HG02852 (cell line): ENCODE data around the gene TMEM207.
"Not testable (repeated sequence)": the region's sequence is repeated elsewhere in the genome, so short reads cannot be mapped to it uniquely, and the experiment has no call there.

Experiments used
- ATAC-seq: cut with Tn5 transposase; IDR thresholded peaks from one replicate; pipeline ENCODE4 v1.9.1; 2021; ENCODE audit warnings: mild to moderate bottlenecking, moderate library complexity; ENCODE audit not compliant: unreplicated experiment

Gene TMEM207

GRCh38 chr3:190449801-190450200 is at the start of gene TMEM207:
TSS of gene TMEM207 (minus strand) at chr3:190449901. CDS start at chr3:190449809, 92 bp downstream.
- no peak for ATAC-seq

GRCh38 chr3:190499122-190499521 is 49.4 kb upstream of the TMEM207 start:
- no peak for ATAC-seq

- ATAC-seq, result no peak
Observed at GRCh38 chr3:190498293-190498692, 48.6 kb upstream of the TMEM207 start.

- ATAC-seq, result no peak
Observed at GRCh38 chr3:190497811-190498210, 48.1 kb upstream of the TMEM207 start.

GRCh38 chr3:190496859-190497258 is 47.2 kb upstream of the TMEM207 start:
- ATAC-seq, result no peak

GRCh38 chr3:190495796-190496195 is 46.1 kb upstream of the TMEM207 start:
- no peak for ATAC-seq

- ATAC-seq, result no peak
Observed at GRCh38 chr3:190495354-190495753, 45.7 kb upstream of the TMEM207 start.

- no peak for ATAC-seq
Observed at GRCh38 chr3:190494907-190495306, 45.2 kb upstream of the TMEM207 start.

- ATAC-seq, result no peak
Observed at GRCh38 chr3:190492966-190493365, 43.3 kb upstream of the TMEM207 start.

GRCh38 chr3:190492129-190492528 is 42.4 kb upstream of the TMEM207 start:
- ATAC-seq, result no peak

GRCh38 chr3:190491533-190492054 is 41.9 kb upstream of the TMEM207 start:
- ATAC-seq, result no peak

GRCh38 chr3:190486908-190487607 is 37.4 kb upstream of the TMEM207 start:
- ATAC-seq, result no peak

GRCh38 chr3:190486533-190486864 is 36.8 kb upstream of the TMEM207 start:
- no peak for ATAC-seq

GRCh38 chr3:190485830-190486532 is 36.3 kb upstream of the TMEM207 start:
- no peak for ATAC-seq

- ATAC-seq, result no peak
Observed at GRCh38 chr3:190481779-190482178, 32.1 kb upstream of the TMEM207 start.

- not testable (repeated sequence) for ATAC-seq
Observed at GRCh38 chr3:190473261-190473660, 23.6 kb upstream of the TMEM207 start.

GRCh38 chr3:190467922-190468321 is 18.2 kb upstream of the TMEM207 start:
- ATAC-seq, result no peak

- ATAC-seq, result no peak
Observed at GRCh38 chr3:190458040-190458439, 8.3 kb upstream of the TMEM207 start.

GRCh38 chr3:190456770-190457169 is 7.1 kb upstream of the TMEM207 start:
- ATAC-seq, result no peak

- no peak for ATAC-seq
Observed at GRCh38 chr3:190455828-190456227, 6.1 kb upstream of the TMEM207 start.

GRCh38 chr3:190448256-190448655 is 1.4 kb downstream of the TMEM207 start:
- ATAC-seq, result no peak

- ATAC-seq, result no peak
Observed at GRCh38 chr3:190446573-190447279, 3.0 kb downstream of the TMEM207 start.
